Omental fat pad (tissue), 4 donors: ENCODE data around the gene HIBADH. TPM values are rescaled to one million over a fixed set of nuclear protein-coding genes. Genes with fewer than 3 reads are reported as not detected.

Experiments
- ATAC-seq: fragments of 150-250 bp; one replicate; pipeline ENCODE4 v1.9.1; 2016; ENCODE audit warnings: mild to moderate bottlenecking, moderate library complexity; ENCODE audit not compliant: low FRiP score
- DNase-seq: peaks from one replicate; pipeline ENCODE4 v3.0.0-alpha.2; 2019; ENCODE audit warnings: low spot score
- CTCF ChIP-seq, 3 donors: fragments of 450-650 bp; IDR thresholded peaks; one replicate each; pipeline ENCODE4 v1.5.1; 2016 to 2017; ENCODE audit warnings: antibody characterized with exemption in 3 of 3, mild to moderate bottlenecking in 3 of 3, moderate library complexity in 2 of 3
- total RNA-seq, 4 donors: library from RNA; depleted of rRNA; stranded (reverse); fragments of >200 nt; gene quantifications; one replicate each; pipeline ENCODE4 v1.1.0, GENCODE V29; 2016

HIBADH gene
- total RNA-seq, 4 donors from 2014 or later = 35.9 to 71.5 (median 58.6) TPM

GRCh38 chr7:27631391-27631790 lies 31.3 kb downstream of the HIBADH start:
- ATAC-seq (no peak), DNase-seq (no peak)
- no peak for TF ChIP-seq CTCF (IDR thresholded peaks at IDR 0.05)

GRCh38 chr7:27627146-27627545 lies 35.5 kb downstream of the HIBADH start:
- DNase-seq (no peak), ATAC-seq (no peak)
- no peak for TF ChIP-seq CTCF (IDR thresholded peaks at IDR 0.05)

DNA sequence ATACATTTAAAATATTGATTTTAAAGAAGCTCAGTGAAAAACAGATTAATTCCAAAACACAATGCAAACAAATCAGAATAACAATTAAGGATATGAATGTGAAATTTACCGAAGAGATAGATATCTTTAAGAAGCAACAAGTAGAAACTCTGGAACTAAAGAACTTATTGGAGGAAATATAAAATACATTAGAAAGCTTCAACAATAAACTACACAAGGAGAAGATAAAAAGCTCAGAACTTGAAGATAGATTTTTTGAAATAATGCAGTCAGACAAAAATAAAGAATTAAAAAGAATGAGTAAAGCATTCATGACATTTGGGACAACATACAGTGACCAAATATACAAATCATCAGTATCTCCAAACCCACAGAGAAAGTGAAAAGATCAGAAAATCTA lies 43.2 kb downstream of the HIBADH start:
- ATAC-seq (no peak), DNase-seq (no peak)
- TF ChIP-seq CTCF (IDR thresholded peaks at IDR 0.05) = no peak

GRCh38 chr7:27617651-27618381 lies 44.9 kb downstream of the HIBADH start:
- ATAC-seq (no peak), DNase-seq (no peak)
- TF ChIP-seq CTCF (IDR thresholded peaks at IDR 0.05) = no peak

- no peak for TF ChIP-seq CTCF (IDR thresholded peaks at IDR 0.05)
- DNase-seq (no peak), ATAC-seq (no peak)
Observed at GRCh38 chr7:27616914-27617548, 45.7 kb downstream of the HIBADH start.

- ATAC-seq = no peak
- TF ChIP-seq CTCF (IDR thresholded peaks at IDR 0.05) = no peak
- no peak for DNase-seq
Observed at GRCh38 chr7:27616186-27616491, 46.5 kb downstream of the HIBADH start.
